Measurements from ENCODE around the gene ZNF354C.

DNA sequence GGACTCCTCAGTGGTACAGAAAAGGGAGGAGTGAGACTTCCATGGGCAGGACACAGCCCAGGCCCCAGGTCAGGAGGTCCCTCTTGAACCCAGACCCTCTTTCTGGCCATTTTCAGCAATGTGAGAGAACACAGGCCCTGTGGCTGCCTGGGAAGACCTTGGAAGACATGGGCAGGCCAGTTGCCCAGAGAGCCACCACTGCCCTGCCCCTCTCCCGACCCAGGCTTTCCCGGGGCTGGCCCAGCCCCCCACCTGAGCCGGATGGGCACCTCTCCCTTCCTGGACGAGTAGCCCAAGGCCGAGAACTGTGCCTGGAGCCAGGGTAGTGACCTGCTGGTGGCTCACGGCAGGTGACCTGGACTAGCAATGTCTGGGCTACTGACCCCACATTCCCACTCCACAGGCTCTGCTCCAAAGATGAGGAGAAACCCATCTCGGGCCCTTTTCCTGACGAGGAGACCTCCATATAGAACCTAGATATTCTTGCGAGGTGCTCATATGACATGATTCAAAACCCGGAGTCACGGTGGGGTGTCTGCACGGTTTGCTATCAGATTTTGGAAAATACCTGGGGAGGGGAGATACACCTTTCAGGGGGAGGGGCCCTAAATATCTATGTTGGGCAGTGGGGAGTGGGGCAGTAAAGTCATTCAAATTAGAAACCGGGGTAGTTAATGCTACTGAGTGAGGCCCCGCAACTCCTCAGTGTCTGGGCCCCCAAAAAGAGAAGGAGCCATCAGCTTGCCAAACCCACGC is 59.4 kb downstream of the ZNF354C start:
- TF ChIP-seq, protein P1, sequence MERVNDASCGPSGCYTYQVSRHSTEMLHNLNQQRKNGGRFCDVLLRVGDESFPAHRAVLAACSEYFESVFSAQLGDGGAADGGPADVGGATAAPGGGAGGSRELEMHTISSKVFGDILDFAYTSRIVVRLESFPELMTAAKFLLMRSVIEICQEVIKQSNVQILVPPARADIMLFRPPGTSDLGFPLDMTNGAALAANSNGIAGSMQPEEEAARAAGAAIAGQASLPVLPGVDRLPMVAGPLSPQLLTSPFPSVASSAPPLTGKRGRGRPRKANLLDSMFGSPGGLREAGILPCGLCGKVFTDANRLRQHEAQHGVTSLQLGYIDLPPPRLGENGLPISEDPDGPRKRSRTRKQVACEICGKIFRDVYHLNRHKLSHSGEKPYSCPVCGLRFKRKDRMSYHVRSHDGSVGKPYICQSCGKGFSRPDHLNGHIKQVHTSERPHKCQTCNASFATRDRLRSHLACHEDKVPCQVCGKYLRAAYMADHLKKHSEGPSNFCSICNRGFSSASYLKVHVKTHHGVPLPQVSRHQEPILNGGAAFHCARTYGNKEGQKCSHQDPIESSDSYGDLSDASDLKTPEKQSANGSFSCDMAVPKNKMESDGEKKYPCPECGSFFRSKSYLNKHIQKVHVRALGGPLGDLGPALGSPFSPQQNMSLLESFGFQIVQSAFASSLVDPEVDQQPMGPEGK (CRISPR knock-in tag; IDR thresholded peaks at IDR 0.05; ENCODE audit: borderline replicate concordance): no peak
- TF ChIP-seq, protein P2, sequence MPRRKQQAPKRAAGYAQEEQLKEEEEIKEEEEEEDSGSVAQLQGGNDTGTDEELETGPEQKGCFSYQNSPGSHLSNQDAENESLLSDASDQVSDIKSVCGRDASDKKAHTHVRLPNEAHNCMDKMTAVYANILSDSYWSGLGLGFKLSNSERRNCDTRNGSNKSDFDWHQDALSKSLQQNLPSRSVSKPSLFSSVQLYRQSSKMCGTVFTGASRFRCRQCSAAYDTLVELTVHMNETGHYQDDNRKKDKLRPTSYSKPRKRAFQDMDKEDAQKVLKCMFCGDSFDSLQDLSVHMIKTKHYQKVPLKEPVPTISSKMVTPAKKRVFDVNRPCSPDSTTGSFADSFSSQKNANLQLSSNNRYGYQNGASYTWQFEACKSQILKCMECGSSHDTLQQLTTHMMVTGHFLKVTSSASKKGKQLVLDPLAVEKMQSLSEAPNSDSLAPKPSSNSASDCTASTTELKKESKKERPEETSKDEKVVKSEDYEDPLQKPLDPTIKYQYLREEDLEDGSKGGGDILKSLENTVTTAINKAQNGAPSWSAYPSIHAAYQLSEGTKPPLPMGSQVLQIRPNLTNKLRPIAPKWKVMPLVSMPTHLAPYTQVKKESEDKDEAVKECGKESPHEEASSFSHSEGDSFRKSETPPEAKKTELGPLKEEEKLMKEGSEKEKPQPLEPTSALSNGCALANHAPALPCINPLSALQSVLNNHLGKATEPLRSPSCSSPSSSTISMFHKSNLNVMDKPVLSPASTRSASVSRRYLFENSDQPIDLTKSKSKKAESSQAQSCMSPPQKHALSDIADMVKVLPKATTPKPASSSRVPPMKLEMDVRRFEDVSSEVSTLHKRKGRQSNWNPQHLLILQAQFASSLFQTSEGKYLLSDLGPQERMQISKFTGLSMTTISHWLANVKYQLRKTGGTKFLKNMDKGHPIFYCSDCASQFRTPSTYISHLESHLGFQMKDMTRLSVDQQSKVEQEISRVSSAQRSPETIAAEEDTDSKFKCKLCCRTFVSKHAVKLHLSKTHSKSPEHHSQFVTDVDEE (CRISPR knock-in tag; IDR thresholded peaks at IDR 0.05): no peak
- no peak for TF ChIP-seq ZFP3 (CRISPR knock-in tag; IDR thresholded peaks at IDR 0.05)
- TF ChIP-seq SNAI2 (CRISPR knock-in tag; IDR thresholded peaks at IDR 0.05): no peak
- TF ChIP-seq ESRRG (CRISPR knock-in tag; IDR thresholded peaks at IDR 0.05): no peak
- no peak for TF ChIP-seq ARNTL (CRISPR knock-in tag; IDR thresholded peaks at IDR 0.05; ENCODE audit: borderline replicate concordance, low read depth)
- no peak for TF ChIP-seq ISL1 (CRISPR knock-in tag; IDR thresholded peaks at IDR 0.05)
- TF ChIP-seq RARB (CRISPR knock-in tag; IDR thresholded peaks at IDR 0.05): no peak
- TF ChIP-seq ZFP30 (CRISPR knock-in tag; IDR thresholded peaks at IDR 0.05): no peak
- TF ChIP-seq ZNF8 (CRISPR knock-in tag; IDR thresholded peaks at IDR 0.05): no peak
- no peak for TF ChIP-seq CSDC2 (CRISPR knock-in tag; IDR thresholded peaks at IDR 0.05)
- TF ChIP-seq, protein P3, sequence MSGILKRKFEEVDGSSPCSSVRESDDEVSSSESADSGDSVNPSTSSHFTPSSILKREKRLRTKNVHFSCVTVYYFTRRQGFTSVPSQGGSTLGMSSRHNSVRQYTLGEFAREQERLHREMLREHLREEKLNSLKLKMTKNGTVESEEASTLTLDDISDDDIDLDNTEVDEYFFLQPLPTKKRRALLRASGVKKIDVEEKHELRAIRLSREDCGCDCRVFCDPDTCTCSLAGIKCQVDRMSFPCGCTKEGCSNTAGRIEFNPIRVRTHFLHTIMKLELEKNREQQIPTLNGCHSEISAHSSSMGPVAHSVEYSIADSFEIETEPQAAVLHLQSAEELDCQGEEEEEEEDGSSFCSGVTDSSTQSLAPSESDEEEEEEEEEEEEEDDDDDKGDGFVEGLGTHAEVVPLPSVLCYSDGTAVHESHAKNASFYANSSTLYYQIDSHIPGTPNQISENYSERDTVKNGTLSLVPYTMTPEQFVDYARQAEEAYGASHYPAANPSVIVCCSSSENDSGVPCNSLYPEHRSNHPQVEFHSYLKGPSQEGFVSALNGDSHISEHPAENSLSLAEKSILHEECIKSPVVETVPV (CRISPR knock-in tag; IDR thresholded peaks at IDR 0.05): no peak
